Measurements from ENCODE around the gene METRN.

The METRN gene

DNA sequence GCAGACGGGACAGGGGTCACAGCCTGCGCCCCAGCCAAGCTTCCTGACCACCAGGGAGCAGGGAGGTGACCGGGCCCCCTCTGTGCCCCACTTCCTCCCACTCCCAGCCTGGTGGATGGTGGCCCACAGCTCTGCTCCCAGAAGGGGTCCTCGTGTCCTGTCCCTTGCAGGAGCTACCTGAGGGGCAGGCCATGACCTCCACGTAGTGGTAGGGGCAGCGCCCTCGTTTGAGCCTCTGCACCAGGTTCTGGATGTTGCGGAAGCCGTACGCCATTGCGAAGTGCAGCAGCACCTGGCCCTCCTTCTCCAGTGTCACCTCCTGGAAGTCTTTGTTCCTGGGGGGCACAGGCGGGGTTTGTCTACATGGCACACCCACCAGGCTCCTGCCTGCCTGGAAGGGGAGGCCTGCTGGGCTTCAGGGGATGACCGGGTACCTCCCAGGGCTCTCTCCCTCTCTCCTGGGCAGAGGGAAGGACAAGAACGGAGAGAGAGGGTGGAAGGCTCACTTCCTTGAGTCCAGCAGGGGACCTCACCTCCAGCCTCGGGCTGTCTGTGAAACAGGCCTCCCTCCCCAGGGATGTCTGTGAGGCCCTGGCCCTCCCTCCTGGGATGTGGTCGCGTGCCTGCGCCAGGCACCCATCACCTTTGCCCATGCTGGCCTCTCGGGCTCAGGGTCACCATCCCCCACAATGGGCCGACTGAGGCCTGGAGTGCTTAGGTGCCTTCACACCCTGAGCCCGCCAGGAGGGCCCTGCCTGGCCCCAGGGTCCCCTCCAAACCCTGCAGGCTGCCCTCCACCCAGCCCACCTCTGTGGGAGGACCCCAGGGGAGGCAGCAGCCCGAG is 16.0 kb downstream of the METRN start:
- H3K4me1 ChIP-seq (ENCODE audit: low read length): peaks cover 15% of the 10 kb centered on the region
- no peak for DNase-seq
- H3K9me2 ChIP-seq (replicated peaks; ENCODE audit: insufficient read depth, low read length): no peaks in the 10 kb centered on the region
- peaks cover 25% of the 10 kb centered on the region for H3F3A ChIP-seq (ENCODE audit: insufficient read depth, low read length)
- no peaks in the 10 kb centered on the region for H4K20me1 ChIP-seq (ENCODE audit: insufficient read depth, low read length)
- H3K27me3 ChIP-seq (replicated peaks; ENCODE audit: insufficient read depth, low read length): no peaks in the 10 kb centered on the region
- H3K9me3 ChIP-seq (replicated peaks; ENCODE audit: insufficient read depth, low read length): no peaks in the 10 kb centered on the region
- no peak overlapping the region for H3K27ac ChIP-seq (ENCODE audit: low read length)
- no peak overlapping the region for H3K4me2 ChIP-seq (ENCODE audit: low read depth, low read length)
- no peak overlapping the region for H2AFZ ChIP-seq (ENCODE audit: low read length)
- H3K79me2 ChIP-seq (ENCODE audit: low read length): no peaks in the 10 kb centered on the region
- no peak overlapping the region for H3K9ac ChIP-seq (ENCODE audit: low read length)
- H3K4me3 ChIP-seq (ENCODE audit: low read length): no peak overlapping the region
- TF ChIP-seq EZH2 (optimal IDR thresholded peaks at IDR 0.05; ENCODE audit: low read depth, low read length): no peak
- no peak for TF ChIP-seq EZH2phosphoT487 (IDR thresholded peaks at IDR 0.05; ENCODE audit: low read length)
- H3K36me3 ChIP-seq (replicated peaks; ENCODE audit: insufficient read depth, low read length): no peaks in the 10 kb centered on the region

DNA sequence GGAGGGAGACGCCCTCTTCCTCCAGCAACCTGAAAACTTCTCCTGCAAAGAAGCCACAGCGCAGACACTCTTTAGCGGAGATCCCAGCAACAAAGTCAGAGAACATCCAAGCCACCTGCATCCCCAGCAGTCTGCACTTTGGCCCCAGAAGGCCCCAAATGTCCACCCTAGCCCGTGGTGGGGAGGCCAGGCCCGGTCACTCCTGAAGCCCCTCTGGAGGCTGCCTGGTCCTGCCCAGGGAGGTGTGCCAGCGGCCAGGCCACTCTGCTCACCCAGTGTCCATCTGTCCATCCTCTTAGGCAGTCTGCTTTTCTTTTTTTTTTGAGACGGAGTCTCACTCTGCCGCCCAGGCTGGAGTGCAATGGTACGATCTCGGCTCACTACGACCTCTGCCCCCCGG is 17.4 kb downstream of the METRN start:
- Histone ChIP-seq H3F3A (ENCODE audit: insufficient read depth, low read length) (peaks cover 29% of the 10 kb centered on the region), H3K9me3 (replicated peaks; ENCODE audit: insufficient read depth, low read length) (no peaks in the 10 kb centered on the region), H3K4me1 (ENCODE audit: low read length) (peaks cover 29% of the 10 kb centered on the region), H4K20me1 (ENCODE audit: insufficient read depth, low read length) (no peaks in the 10 kb centered on the region), H3K9ac (ENCODE audit: low read length) (no peak overlapping the region), H3K36me3 (replicated peaks; ENCODE audit: insufficient read depth, low read length) (no peaks in the 10 kb centered on the region), H3K79me2 (ENCODE audit: low read length) (no peaks in the 10 kb centered on the region), H2AFZ (ENCODE audit: low read length) (no peak overlapping the region), H3K27me3 (replicated peaks; ENCODE audit: insufficient read depth, low read length) (no peaks in the 10 kb centered on the region), H3K4me2 (ENCODE audit: low read depth, low read length) (no peak overlapping the region), H3K9me2 (replicated peaks; ENCODE audit: insufficient read depth, low read length) (no peaks in the 10 kb centered on the region), H3K4me3 (ENCODE audit: low read length) (no peak overlapping the region), H3K27ac (ENCODE audit: low read length) (no peak overlapping the region)
- TF ChIP-seq CTCF (IDR thresholded peaks at IDR 0.05; ENCODE audit: low read length) (no peak), EZH2 (optimal IDR thresholded peaks at IDR 0.05; ENCODE audit: low read depth, low read length) (no peak), EZH2phosphoT487 (IDR thresholded peaks at IDR 0.05; ENCODE audit: low read length) (no peak)
- no peak for DNase-seq

DNA sequence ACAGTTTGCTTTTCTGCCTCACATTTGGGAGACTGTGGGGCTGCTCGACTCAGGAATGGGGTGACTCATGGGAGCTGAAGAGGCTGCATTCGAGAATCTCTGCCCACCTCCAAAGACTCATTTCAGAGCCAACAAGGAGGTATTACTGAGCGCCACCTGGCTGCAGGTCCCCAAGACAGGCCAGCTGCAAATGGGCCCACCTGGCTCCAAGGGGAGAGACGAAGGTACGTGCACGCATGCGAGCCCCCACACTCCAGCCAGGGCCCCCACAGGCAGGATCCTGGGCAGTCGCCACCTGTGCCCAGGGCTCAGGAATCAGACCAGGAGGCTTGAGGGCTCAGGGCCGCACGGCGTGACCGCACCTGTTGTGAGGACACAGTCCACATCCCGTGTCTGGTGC is 18.0 kb downstream of the METRN start:
- no peak for TF ChIP-seq EZH2 (optimal IDR thresholded peaks at IDR 0.05; ENCODE audit: low read depth, low read length)
- TF ChIP-seq EZH2phosphoT487 (IDR thresholded peaks at IDR 0.05; ENCODE audit: low read length): no peak
- no peak for TF ChIP-seq CTCF (IDR thresholded peaks at IDR 0.05; ENCODE audit: low read length)
- Histone ChIP-seq H3K9me3 (replicated peaks; ENCODE audit: insufficient read depth, low read length) (no peaks in the 10 kb centered on the region), H3K9ac (ENCODE audit: low read length) (no peak overlapping the region), H3K36me3 (replicated peaks; ENCODE audit: insufficient read depth, low read length) (no peaks in the 10 kb centered on the region), H3K79me2 (ENCODE audit: low read length) (no peaks in the 10 kb centered on the region), H3K9me2 (replicated peaks; ENCODE audit: insufficient read depth, low read length) (no peaks in the 10 kb centered on the region), H3K27me3 (replicated peaks; ENCODE audit: insufficient read depth, low read length) (no peaks in the 10 kb centered on the region), H3K4me1 (ENCODE audit: low read length) (peaks cover 32% of the 10 kb centered on the region), H4K20me1 (ENCODE audit: insufficient read depth, low read length) (no peaks in the 10 kb centered on the region), H2AFZ (ENCODE audit: low read length) (no peak overlapping the region), H3K4me2 (ENCODE audit: low read depth, low read length) (no peak overlapping the region), H3F3A (ENCODE audit: insufficient read depth, low read length) (peaks cover 25% of the 10 kb centered on the region), H3K27ac (ENCODE audit: low read length) (no peak overlapping the region), H3K4me3 (ENCODE audit: low read length) (no peak overlapping the region)
- DNase-seq: no peak

All from MM.1S (cell line).